Left lung (tissue), 10 donors: ENCODE data around the gene IL13. TPM values are rescaled to one million over a fixed set of nuclear protein-coding genes. Genes with fewer than 3 reads are reported as not detected.

Experiments used
- ATAC-seq: fragments of 200-7000 bp; cut with Tn5 transposase; one replicate; pipeline ENCODE4 v1.9.1; 2020; ENCODE audit warnings: moderate library complexity
- DNase-seq, 4 donors: peaks; one replicate each; pipeline ENCODE4 v3.0.0-alpha.2; 2013 to 2020
- H3K27ac ChIP-seq, 2 donors: fragments of 200-600 bp; sonication (generic) in 1 of 2; one replicate each; pipeline versions ENCODE4 v1.5.0 to v1.8.0; 2020 to 2021
- H3K27me3 ChIP-seq, 2 donors: fragments of 200-600 bp; sonication (generic) in 1 of 2; one replicate each; pipeline versions ENCODE4 v1.5.0 to v1.8.0; 2020 to 2021
- H3K36me3 ChIP-seq, 2 donors: fragments of 200-600 bp; sonication (generic) in 1 of 2; one replicate each; pipeline versions ENCODE4 v1.5.0 to v1.8.0; 2020 to 2021
- H3K4me1 ChIP-seq, 2 donors: fragments of 200-600 bp; one replicate each; pipeline ENCODE4 v1.8.0; 2021
- H3K4me3 ChIP-seq, 2 donors: fragments of 200-600 bp; sonication (generic) in 1 of 2; one replicate each; pipeline versions ENCODE4 v1.5.0 to v1.8.0; 2020 to 2021; ENCODE audit warnings: mild to moderate bottlenecking in 1 of 2
- H3K9me3 ChIP-seq, 2 donors: fragments of 200-600 bp; sonication (generic) in 1 of 2; one replicate each; pipeline versions ENCODE4 v1.5.0 to v1.8.0; 2020 to 2021
- CTCF ChIP-seq, 2 donors: fragments of 200-600 bp; sonication (generic) in 1 of 2; IDR thresholded peaks; one replicate each; pipeline versions ENCODE4 v1.5.0 to v1.8.0; 2021; ENCODE audit warnings: antibody characterized with exemption in 2 of 2
- intact Hi-C, 2 donors: fragments of 100-400 bp; cut with DNase I; formaldehyde crosslinking; loops; one replicate each; pipeline versions ENCODE4 v1.11.2 to v1.14.2; 2022
- polyA plus RNA-seq, 6 donors: library from polyadenylated mRNA; unstranded; fragments of 120-200 nt; gene quantifications; one replicate each; pipeline ENCODE4 v1.2.1, GENCODE V29; 2013; ENCODE audit not compliant: insufficient read length in 6 of 6
- total RNA-seq, 2 donors: library from RNA; stranded (reverse); fragmentation: NEBNext Ultra II Directional; extraction: Animal tissue kit (Norgen Biotek cat#: 25700); gene quantifications; one replicate each; pipeline ENCODE4 v1.2.1, GENCODE V29; 2021
- donor health status: DM: no; HTN: yes; CAD: no.
- donor health status: DM: no; HTN: no; CAD: no.

Gene IL13
- total and polyA plus RNA-seq, 8 donors, result 0.15 to 0.16 TPM; not detected in 6

- no peaks in the 10 kb centered on the region for H3K4me1 ChIP-seq
- intact Hi-C loops, result no loop called here
- no peak overlapping the region for H3K4me3 ChIP-seq
- H3K36me3 ChIP-seq, result peaks cover 0 to 15% of the 10 kb centered on the region in 2 donors
- no peak for TF ChIP-seq CTCF (IDR thresholded peaks at IDR 0.05)
- peaks cover 0 to 6% of the 10 kb centered on the region in 2 donors for H3K9me3 ChIP-seq
- DNase-seq (no peak), ATAC-seq (no peak)
- H3K27ac ChIP-seq, result no peak overlapping the region
- no peaks in the 10 kb centered on the region for H3K27me3 ChIP-seq
Measured at GRCh38 chr5:132646583-132647266, 11.2 kb upstream of the IL13 start.

GRCh38 chr5:132647473-132647872, 10.5 kb upstream of the IL13 start:
- intact Hi-C loops, result no loop called here
- no peak for ATAC-seq
- TF ChIP-seq CTCF (IDR thresholded peaks at IDR 0.05), result no peak

GRCh38 chr5:132648355-132648754, 9.6 kb upstream of the IL13 start:
- Histone ChIP-seq H3K9me3 (peaks cover 0 to 6% of the 10 kb centered on the region in 2 donors), H3K4me3 (no peak overlapping the region), H3K27me3 (peaks cover 5 to 13% of the 10 kb centered on the region in 2 donors), H3K36me3 (peaks cover 0 to under 1% of the 10 kb centered on the region in 2 donors), H3K4me1 (no peaks in the 10 kb centered on the region), H3K27ac (no peak overlapping the region)
- DNase-seq (no peak), ATAC-seq (no peak)
- intact Hi-C loops, result no loop called here
- TF ChIP-seq CTCF (IDR thresholded peaks at IDR 0.05), result no peak

More at GRCh38 chr5:132647473-132647872, 10.5 kb upstream of the IL13 start:
- Histone ChIP-seq H3K4me1 (no peaks in the 10 kb centered on the region), H3K9me3 (peaks cover 0 to 6% of the 10 kb centered on the region in 2 donors), H3K4me3 (no peak overlapping the region), H3K36me3 (peaks cover 0 to 10% of the 10 kb centered on the region in 2 donors), H3K27ac (no peak overlapping the region), H3K27me3 (peaks cover under 1 to 4% of the 10 kb centered on the region in 2 donors)
- DNase-seq, result no peak

GRCh38 chr5:132651838-132652469, 6.0 kb upstream of the IL13 start:
- intact Hi-C loops, result no loop called here
- ATAC-seq (no peak), DNase-seq (no peak)
- no peak overlapping the region for H3K27ac ChIP-seq
- peaks cover 4 to 14% of the 10 kb centered on the region in 2 donors for H3K4me1 ChIP-seq
- H3K4me3 ChIP-seq, result no peak overlapping the region
- no peak for TF ChIP-seq CTCF (IDR thresholded peaks at IDR 0.05)
- H3K27me3 ChIP-seq, result peaks cover 21 to 49% of the 10 kb centered on the region in 2 donors
- peaks cover 0 to 6% of the 10 kb centered on the region in 2 donors for H3K9me3 ChIP-seq
- no peaks in the 10 kb centered on the region for H3K36me3 ChIP-seq

- Histone ChIP-seq H3K27me3 (peaks cover 21 to 58% of the 10 kb centered on the region in 2 donors), H3K36me3 (no peaks in the 10 kb centered on the region), H3K4me1 (peaks cover 4 to 14% of the 10 kb centered on the region in 2 donors), H3K4me3 (no peak overlapping the region), H3K27ac (no peak overlapping the region), H3K9me3 (peaks cover 0 to 4% of the 10 kb centered on the region in 2 donors)
- intact Hi-C loops, result no loop called here
- ATAC-seq (no peak), DNase-seq (no peak)
- no peak for TF ChIP-seq CTCF (IDR thresholded peaks at IDR 0.05)
Measured at GRCh38 chr5:132653716-132654115, 4.3 kb upstream of the IL13 start.
